Adrenal gland (tissue), 12 donors: ENCODE data around the gene DUSP14. TPM values are rescaled to one million over a fixed set of nuclear protein-coding genes. Genes with fewer than 3 reads are reported as not detected.
"Not testable (repeated sequence)": the region's sequence is repeated elsewhere in the genome, so short reads cannot be mapped to it uniquely, and the experiment has no call there.

ENCODE experiments used
- DNase-seq, 7 donors: peaks; one replicate each; pipeline ENCODE4 v3.0.0-alpha.2; 2019 to 2020
- H3K27ac ChIP-seq, 5 donors: fragments of 200-600 bp; sonication (generic) in 4 of 5; 1 replicate in 3 of 5; 2 replicates in 2 of 5; pipeline versions ENCODE4 v1.5.1 to v1.8.0; 2016 to 2020; ENCODE audit warnings: mild to moderate bottlenecking in 1 of 5
- H3K27me3 ChIP-seq: fragments of 200-600 bp; 2 replicates; pipeline ENCODE4 v1.8.0; 2021
- H3K36me3 ChIP-seq, 2 donors: fragments of 200-600 bp; replicated peaks in 1 of 2; 1 replicate in 1 of 2; 2 replicates in 1 of 2; pipeline versions ENCODE4 v1.5.1 to v1.8.0; 2018 to 2022
- H3K4me1 ChIP-seq, 2 donors: fragments of 200-600 bp; replicated peaks in 1 of 2; 1 replicate in 1 of 2; 2 replicates in 1 of 2; pipeline versions ENCODE4 v1.5.1 to v1.8.0; 2018 to 2021
- H3K4me3 ChIP-seq, 4 donors: fragments of 200-600 bp; sonication (generic) in 3 of 4; one replicate each; pipeline ENCODE4 v1.5.1; 2016 to 2018
- H3K9me3 ChIP-seq, 3 donors: fragments of 200-600 bp; sonication (generic) in 1 of 3; replicated peaks in 1 of 3; 1 replicate in 2 of 3; 2 replicates in 1 of 3; pipeline versions ENCODE4 v1.5.1 to v1.8.0; 2016 to 2021
- CTCF ChIP-seq, 6 experiments: fragments of 450-650 bp in 4 of 6; fragments of 200-600 bp in 2 of 6; sonication (generic) in 1 of 6; IDR thresholded peaks; 1 replicate in 5 of 6; 2 replicates in 1 of 6; pipeline versions ENCODE4 v1.5.1 to v1.8.0; 2016 to 2021; ENCODE audit warnings: antibody characterized with exemption in 6 of 6, mild to moderate bottlenecking in 2 of 6, moderate library complexity in 1 of 6
- POLR2A ChIP-seq, 2 donors: fragments of 450-650 bp; IDR thresholded peaks; one replicate each; pipeline ENCODE4 v1.6.1; 2017; ENCODE audit warnings: antibody characterized with exemption in 2 of 2, mild to moderate bottlenecking in 2 of 2, moderate library complexity in 1 of 2
- WGBS, 4 donors: extraction: QIAGEN DNeasy Blood & Tissue Kit in 2 of 4; methylation state at CpG; one replicate each; pipeline versions ENCODE4 v1.1.5 to v1.1.7; 2013 to 2017; 5-methylcytosine and 5-hydroxymethylcytosine counted together
- intact Hi-C, 2 donors: fragments of 100-400 bp; cut with DNase I; formaldehyde crosslinking; loops; one replicate each; pipeline versions ENCODE4 v1.14.1 to v1.15.0; 2022 to 2023
- polyA plus RNA-seq, 3 donors: library from polyadenylated mRNA; stranded (reverse); fragments of 200-250 nt in 2 of 3; fragments of 350-450 nt in 1 of 3; fragmentation: Illumina TruSeq in 1 of 3; extraction: RNeasy Lipid Tissue Mini Kit (QIAGEN cat#74804) in 1 of 3; gene quantifications; one replicate each; pipeline ENCODE4 v1.2.3, GENCODE V29; 2013 to 2014
- total RNA-seq, 9 donors: library from RNA; depleted of rRNA in 4 of 9; stranded (reverse); fragments of >200 nt in 4 of 9; fragments of 120-200 nt in 1 of 9; fragmentation: NEBNext Ultra II Directional in 1 of 9; extraction: Animal tissue kit (Norgen Biotek cat#: 25700) in 1 of 9; gene quantifications; one replicate each; pipeline versions ENCODE4 v1.1.0 to v1.2.4, GENCODE V29; 2013 to 2023
- donor health status: healthy with polysubstance abuse.
- donor health status: Bipolar disorder and iron deficiency.
- donor health status: DM: yes; HTN: yes; CAD: no.
- donor health status: DM: no; HTN: no; CAD: no.
- donor health status: DM: no; HTN: no; CAD: no.
- donor health status: DM: yes; HTN: yes; CAD: no.

Gene DUSP14
- total and polyA plus RNA-seq, 12 donors: 7.2 to 66.2 (median 22.4) TPM

GRCh38 chr17:37446027-37446426 is 43.7 kb upstream of the DUSP14 start:
- Histone ChIP-seq H3K36me3 (peaks cover 0 to 29% of the 10 kb centered on the region in 2 donors), H3K4me1 (peaks cover 6 to 8% of the 10 kb centered on the region in 2 donors), H3K27ac (no peak overlapping the region), H3K4me3 (no peak overlapping the region), H3K27me3 (no peaks in the 10 kb centered on the region), H3K9me3 (no peaks in the 10 kb centered on the region)
- intact Hi-C loops: no loop called here
- no peak for TF ChIP-seq CTCF (IDR thresholded peaks at IDR 0.05)
- TF ChIP-seq POLR2A (IDR thresholded peaks at IDR 0.05): no peak
- no peak for DNase-seq
- 91 to 99% (median 95%) methylated on average over 4 of the region's 4 CpGs for WGBS, 4 donors

- DNase-seq: no peak
- H3K27ac ChIP-seq: peak overlapping the region in 3 of 5 donors; percentile 4 to 18 (median 7)
- H3K4me1 ChIP-seq: peaks cover 6 to 9% of the 10 kb centered on the region in 2 donors
- WGBS, 4 donors: 55 to 92% (median 66%) methylated on average over 1 of the region's 1 CpG
- H3K9me3 ChIP-seq: no peaks in the 10 kb centered on the region
- H3K36me3 ChIP-seq: peaks cover 0 to 14% of the 10 kb centered on the region in 2 donors
- intact Hi-C loops: no loop called here
- TF ChIP-seq POLR2A (IDR thresholded peaks at IDR 0.05): no peak
- TF ChIP-seq CTCF (IDR thresholded peaks at IDR 0.05): no peak
- H3K4me3 ChIP-seq: no peak overlapping the region
- no peaks in the 10 kb centered on the region for H3K27me3 ChIP-seq
Measured at GRCh38 chr17:37447641-37448040, 42.0 kb upstream of the DUSP14 start.

DNA sequence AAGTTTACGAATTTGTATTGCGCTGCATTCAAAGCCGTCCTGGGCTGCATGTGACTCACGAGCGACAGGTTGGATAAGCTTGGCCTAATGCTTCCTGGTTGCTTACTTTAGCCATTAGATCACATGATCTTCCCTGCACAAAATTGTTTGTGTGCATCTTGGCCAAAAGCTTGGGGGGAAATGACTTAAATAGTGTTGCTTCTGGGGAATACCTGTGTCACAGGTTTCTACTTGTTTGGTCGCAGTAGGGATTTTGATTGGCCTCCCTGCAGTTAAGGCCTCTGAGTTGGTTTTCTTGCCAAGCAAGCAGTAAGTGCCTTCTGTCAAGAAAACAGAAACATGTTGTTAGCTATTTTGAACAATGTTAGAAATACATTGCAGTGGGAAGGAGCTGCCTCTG is 39.6 kb upstream of the DUSP14 start:
- no peak overlapping the region for H3K27ac ChIP-seq
- no peaks in the 10 kb centered on the region for H3K27me3 ChIP-seq
- intact Hi-C loops: no loop called here
- 96 to 98% (median 97%) methylated on average over 6 of the region's 6 CpGs for WGBS, 4 donors
- no peaks in the 10 kb centered on the region for H3K9me3 ChIP-seq
- H3K4me3 ChIP-seq: no peak overlapping the region
- no peak for TF ChIP-seq POLR2A (IDR thresholded peaks at IDR 0.05)
- no peak for TF ChIP-seq CTCF (IDR thresholded peaks at IDR 0.05)
- no peak for DNase-seq
- H3K4me1 ChIP-seq: peaks cover 6 to 18% of the 10 kb centered on the region in 2 donors
- no peaks in the 10 kb centered on the region for H3K36me3 ChIP-seq

DNA sequence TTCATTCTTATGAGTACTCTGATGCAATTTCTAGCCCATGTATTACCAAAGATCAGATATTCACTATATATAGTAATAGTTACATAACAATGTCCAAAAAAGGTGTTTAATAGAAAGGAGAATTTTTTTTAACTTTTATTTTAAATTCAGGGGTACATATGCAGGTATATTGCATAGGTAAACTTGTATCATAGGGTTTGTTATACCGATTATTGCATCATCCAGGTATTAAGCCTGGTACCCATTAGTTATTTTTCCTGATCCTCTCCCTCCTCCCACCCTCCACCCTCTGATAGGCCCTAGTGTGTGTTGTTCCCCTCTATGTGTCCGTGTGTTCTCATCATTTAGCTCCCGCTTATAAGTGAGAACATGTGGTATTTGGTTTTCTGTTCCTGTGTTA is 31.9 kb upstream of the DUSP14 start:
- H3K36me3 ChIP-seq, intact Hi-C loops, DNase-seq, H3K27me3 ChIP-seq, H3K4me3 ChIP-seq, H3K9me3 ChIP-seq, H3K27ac ChIP-seq: not testable (repeated sequence)
- 85 to 97% (median 93%) methylated on average over 3 of the region's 3 CpGs for WGBS, 4 donors
- peaks cover 0 to 13% of the 10 kb centered on the region in 2 donors for H3K4me1 ChIP-seq

- intact Hi-C loops: no loop called here
- Histone ChIP-seq H3K4me3 (no peak overlapping the region), H3K9me3 (no peaks in the 10 kb centered on the region), H3K36me3 (peaks cover 0 to 3% of the 10 kb centered on the region in 2 donors), H3K27ac (no peak overlapping the region), H3K27me3 (no peaks in the 10 kb centered on the region), H3K4me1 (peaks cover 0 to 6% of the 10 kb centered on the region in 2 donors)
- TF ChIP-seq CTCF (IDR thresholded peaks at IDR 0.05) (no peak), POLR2A (IDR thresholded peaks at IDR 0.05) (no peak)
- peak in 3 of 7 donors; percentile 34 to 55 (median 43) for DNase-seq
- 56 to 71% (median 64%) methylated on average over 3 of the region's 3 CpGs for WGBS, 4 donors
Measured at GRCh38 chr17:37458805-37459204, 30.9 kb upstream of the DUSP14 start.
